Measurements from ENCODE around the gene C1orf174. TPM values are rescaled to one million over a fixed set of nuclear protein-coding genes. Genes with fewer than 3 reads are reported as not detected.
"Not testable (repeated sequence)": the region's sequence is repeated elsewhere in the genome, so short reads cannot be mapped to it uniquely, and the experiment has no call there.

The C1orf174 gene
- total RNA-seq, 1 donor from 2014 or later: 25.8 TPM

- H3K9me3 Mint-ChIP-seq: no peaks in the 10 kb centered on the region
Observed at GRCh38 chr1:3919706-3920105, 19.6 kb upstream of the C1orf174 start.

GRCh38 chr1:3918966-3919611 is 19.0 kb upstream of the C1orf174 start:
- peak in 1 of 2 experiments; percentile 13 for DNase-seq (ENCODE audit: low spot score in 2 of 2, unreplicated experiment in 2 of 2)
- TF ChIP-seq CTCF (IDR thresholded peaks at IDR 0.05; ENCODE audit: unreplicated experiment): no peak
- peaks cover 47% of the 10 kb centered on the region for H3K27me3 Mint-ChIP-seq (ENCODE audit: low read depth)

More at GRCh38 chr1:3919706-3920105, 19.6 kb upstream of the C1orf174 start:
- no peak overlapping the region for H3K4me3 Mint-ChIP-seq
- peak in 1 of 2 experiments; percentile 6 for DNase-seq (ENCODE audit: low spot score in 2 of 2, unreplicated experiment in 2 of 2)
- no peak for TF ChIP-seq CTCF (IDR thresholded peaks at IDR 0.05; ENCODE audit: unreplicated experiment)
- no peaks in the 10 kb centered on the region for H3K36me3 Mint-ChIP-seq
- H3K4me1 Mint-ChIP-seq: peaks cover 4% of the 10 kb centered on the region
- peaks cover 47% of the 10 kb centered on the region for H3K27me3 Mint-ChIP-seq (ENCODE audit: low read depth)
- no peak overlapping the region for H3K27ac Mint-ChIP-seq

GRCh38 chr1:3918359-3918758 is 18.3 kb upstream of the C1orf174 start:
- H3K4me1 Mint-ChIP-seq; H3K27ac Mint-ChIP-seq; H3K4me3 Mint-ChIP-seq; H3K36me3 Mint-ChIP-seq; DNase-seq (ENCODE audit: low spot score in 2 of 2, unreplicated experiment in 2 of 2); H3K9me3 Mint-ChIP-seq: not testable (repeated sequence)
- H3K27me3 Mint-ChIP-seq (ENCODE audit: low read depth): peaks cover 46% of the 10 kb centered on the region

More at GRCh38 chr1:3918966-3919611, 19.0 kb upstream of the C1orf174 start:
- Mint-ChIP-seq H3K4me3 (no peak overlapping the region), H3K27ac (no peak overlapping the region), H3K36me3 (no peaks in the 10 kb centered on the region), H3K4me1 (peaks cover 2% of the 10 kb centered on the region), H3K9me3 (no peaks in the 10 kb centered on the region)

GRCh38 chr1:3917761-3918160 is 17.7 kb upstream of the C1orf174 start:
- Mint-ChIP-seq H3K27ac (no peak overlapping the region), H3K4me1 (no peaks in the 10 kb centered on the region), H3K36me3 (no peaks in the 10 kb centered on the region), H3K27me3 (ENCODE audit: low read depth) (peaks cover 43% of the 10 kb centered on the region), H3K4me3 (no peak overlapping the region), H3K9me3 (no peaks in the 10 kb centered on the region)
- no peak for TF ChIP-seq CTCF (IDR thresholded peaks at IDR 0.05; ENCODE audit: unreplicated experiment)
- DNase-seq (ENCODE audit: low spot score in 2 of 2, unreplicated experiment in 2 of 2): peak in 1 of 2 experiments; percentile 0

- no peak for TF ChIP-seq CTCF (IDR thresholded peaks at IDR 0.05; ENCODE audit: unreplicated experiment)
- DNase-seq (ENCODE audit: low spot score in 2 of 2, unreplicated experiment in 2 of 2): peak in 1 of 2 experiments; percentile 11
- H3K4me1 Mint-ChIP-seq: peaks cover 4% of the 10 kb centered on the region
- H3K27me3 Mint-ChIP-seq (ENCODE audit: low read depth): peaks cover 42% of the 10 kb centered on the region
- no peak overlapping the region for H3K27ac Mint-ChIP-seq
- no peaks in the 10 kb centered on the region for H3K9me3 Mint-ChIP-seq
- H3K4me3 Mint-ChIP-seq: no peak overlapping the region
- no peaks in the 10 kb centered on the region for H3K36me3 Mint-ChIP-seq
Observed at GRCh38 chr1:3915551-3916121, 15.6 kb upstream of the C1orf174 start.

- H3K36me3 Mint-ChIP-seq: no peaks in the 10 kb centered on the region
- H3K27me3 Mint-ChIP-seq (ENCODE audit: low read depth): peaks cover 44% of the 10 kb centered on the region
- DNase-seq (ENCODE audit: low spot score in 2 of 2, unreplicated experiment in 2 of 2): peak in 1 of 2 experiments; percentile 17
- peaks cover 4% of the 10 kb centered on the region for H3K4me1 Mint-ChIP-seq
- no peak overlapping the region for H3K4me3 Mint-ChIP-seq
- no peak overlapping the region for H3K27ac Mint-ChIP-seq
- TF ChIP-seq CTCF (IDR thresholded peaks at IDR 0.05; ENCODE audit: unreplicated experiment): no peak
- H3K9me3 Mint-ChIP-seq: no peaks in the 10 kb centered on the region
Observed at GRCh38 chr1:3914911-3915310, 14.8 kb upstream of the C1orf174 start.
